HG03565 (cell line): ENCODE data around the gene FALEC.

Experiments
- ATAC-seq: cut with Tn5 transposase; IDR thresholded peaks from one replicate; pipeline ENCODE4 v1.9.1; 2021; ENCODE audit warnings: mild to moderate bottlenecking, moderate library complexity; ENCODE audit not compliant: unreplicated experiment

FALEC gene

DNA sequence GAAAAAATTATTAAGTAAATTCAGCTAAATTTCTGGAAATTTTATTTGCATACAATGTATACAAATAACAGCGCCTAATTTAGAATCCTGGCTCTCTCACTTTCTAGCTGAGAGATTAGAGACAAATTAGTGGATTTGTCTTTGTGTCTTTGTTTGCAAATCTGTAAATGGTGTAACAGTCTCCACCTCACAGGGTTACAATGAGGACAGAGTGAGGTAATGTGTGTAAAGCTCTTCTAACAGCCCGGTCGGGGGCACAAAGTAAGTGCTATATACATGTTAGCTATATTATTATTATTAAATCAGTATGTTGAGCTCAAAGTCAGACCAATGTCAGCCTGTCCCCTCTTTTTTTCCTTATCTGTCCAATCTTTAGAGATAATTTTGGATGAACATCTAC, 28.7 kb downstream of the FALEC start:
- ATAC-seq = no peak

DNA sequence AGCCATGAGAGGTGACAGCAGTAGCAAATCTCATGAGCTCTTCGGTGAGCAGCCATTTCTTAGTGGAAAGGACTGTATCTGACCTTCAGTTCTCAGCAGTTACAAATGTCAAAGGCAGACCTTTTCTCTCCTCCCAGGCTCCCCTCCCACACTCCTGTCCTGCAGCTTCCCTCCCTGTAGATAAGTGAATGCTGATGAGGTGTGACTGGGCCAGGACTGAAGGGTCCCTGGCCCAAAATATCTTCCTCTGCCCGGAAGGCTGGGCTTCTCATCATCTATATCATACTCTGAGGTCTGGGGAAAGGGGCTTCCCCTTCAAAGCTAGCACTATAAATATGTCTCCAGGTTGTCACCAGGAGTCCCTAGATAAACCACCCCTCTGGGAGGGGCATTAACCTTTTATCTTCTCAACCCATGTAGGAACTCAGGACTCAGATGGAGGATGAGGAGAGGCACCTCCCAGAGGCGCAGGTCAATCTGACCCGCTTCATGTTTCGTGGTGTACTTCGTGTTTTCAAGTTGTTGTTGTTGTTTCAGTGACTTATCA, 30.0 kb downstream of the FALEC start:
- ATAC-seq = no peak

DNA sequence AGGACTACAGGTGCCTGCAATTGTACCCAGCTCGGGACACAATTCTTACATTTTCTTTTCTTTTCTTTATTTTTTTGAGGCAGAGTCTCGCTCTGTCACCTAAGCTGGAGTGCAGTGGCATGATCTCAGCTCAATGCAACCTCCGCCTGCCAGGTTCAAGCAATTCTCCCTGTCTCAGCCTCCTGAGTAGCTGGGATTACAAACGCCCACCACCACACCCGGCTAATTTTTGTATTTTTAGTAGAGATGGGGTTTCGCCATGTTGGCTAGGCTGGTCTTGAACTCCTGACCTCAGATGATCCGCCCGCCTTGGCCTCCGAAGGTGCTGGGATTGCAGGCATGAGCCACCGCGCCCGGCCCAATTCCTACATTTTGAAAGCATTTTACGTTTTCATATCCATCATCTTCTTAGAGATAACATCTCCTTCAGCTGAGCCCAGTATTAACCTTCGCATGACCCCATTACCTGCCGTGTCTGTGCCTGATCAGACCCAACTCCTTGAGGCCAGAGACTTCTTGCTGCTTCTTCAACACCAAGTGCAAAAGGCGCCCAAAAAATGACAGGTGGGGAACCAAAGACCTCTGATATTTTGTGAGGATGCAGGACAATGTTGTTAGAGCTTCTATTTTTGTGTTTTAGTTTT, 30.9 kb downstream of the FALEC start:
- no peak for ATAC-seq

DNA sequence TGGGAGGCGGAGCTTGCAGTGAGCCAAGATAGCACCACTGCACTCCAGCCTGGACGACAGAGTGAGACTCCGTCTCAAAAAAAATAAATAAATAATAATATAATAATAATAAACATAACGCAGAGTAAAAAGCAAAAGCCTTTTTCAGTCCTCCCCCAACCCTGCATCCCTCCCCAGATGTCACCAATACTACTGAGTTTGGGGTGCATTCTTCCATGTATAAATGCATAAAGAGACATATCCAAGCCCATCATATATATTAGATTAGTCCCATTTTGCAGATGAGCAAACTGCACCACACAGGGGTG, 32.7 kb downstream of the FALEC start:
- ATAC-seq = no peak

DNA sequence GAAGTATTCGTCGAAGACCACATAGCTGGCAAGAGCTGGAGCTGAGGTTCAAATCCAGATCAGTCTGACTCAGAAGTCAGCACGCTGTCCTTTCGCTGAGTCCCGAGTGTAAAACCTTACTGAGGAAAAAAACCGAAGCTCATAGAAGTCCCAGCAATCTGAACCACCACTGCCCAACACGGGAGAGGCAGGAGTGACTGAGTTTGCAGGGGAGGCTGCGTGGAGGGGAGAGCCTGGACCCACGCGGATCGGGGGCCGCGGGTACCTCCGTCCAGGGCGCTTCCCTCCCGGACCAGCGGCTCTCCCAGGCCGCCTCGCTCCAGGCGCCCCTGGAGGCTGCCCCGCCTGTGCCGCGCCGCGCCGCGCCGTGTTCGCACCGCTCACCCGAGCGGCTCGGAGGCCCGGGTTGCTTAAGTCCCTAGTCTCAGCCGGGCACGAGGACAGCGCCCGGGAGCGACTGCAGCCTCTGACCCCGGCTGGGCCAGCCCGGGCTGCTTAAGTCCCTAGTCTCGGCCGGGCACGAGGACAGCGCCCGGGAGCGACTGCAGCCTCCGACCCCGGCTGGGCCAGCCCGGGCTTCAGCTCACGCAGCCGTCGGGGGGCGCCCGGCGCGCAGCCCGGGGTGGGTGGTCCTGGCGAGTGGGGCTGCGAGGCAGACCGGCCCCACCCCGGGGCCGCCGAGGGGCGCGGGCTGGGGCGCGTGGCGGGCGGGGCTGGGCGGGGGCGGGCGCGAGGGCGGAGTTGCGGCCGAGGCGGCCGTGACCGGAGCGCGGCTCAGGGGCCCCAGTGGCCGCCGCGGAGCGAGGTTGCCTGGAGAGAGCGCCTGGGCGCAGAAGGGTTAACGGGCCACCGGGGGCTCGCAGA, 33.3 kb downstream of the FALEC start, which contains the start of gene ADAMTSL4:
ADAMTSL4 (plus strand) TSS at position 777 of the 864 bp plus-strand sequence. CDS start 2,881 bp downstream, outside the sequence.
- ATAC-seq = no peak

DNA sequence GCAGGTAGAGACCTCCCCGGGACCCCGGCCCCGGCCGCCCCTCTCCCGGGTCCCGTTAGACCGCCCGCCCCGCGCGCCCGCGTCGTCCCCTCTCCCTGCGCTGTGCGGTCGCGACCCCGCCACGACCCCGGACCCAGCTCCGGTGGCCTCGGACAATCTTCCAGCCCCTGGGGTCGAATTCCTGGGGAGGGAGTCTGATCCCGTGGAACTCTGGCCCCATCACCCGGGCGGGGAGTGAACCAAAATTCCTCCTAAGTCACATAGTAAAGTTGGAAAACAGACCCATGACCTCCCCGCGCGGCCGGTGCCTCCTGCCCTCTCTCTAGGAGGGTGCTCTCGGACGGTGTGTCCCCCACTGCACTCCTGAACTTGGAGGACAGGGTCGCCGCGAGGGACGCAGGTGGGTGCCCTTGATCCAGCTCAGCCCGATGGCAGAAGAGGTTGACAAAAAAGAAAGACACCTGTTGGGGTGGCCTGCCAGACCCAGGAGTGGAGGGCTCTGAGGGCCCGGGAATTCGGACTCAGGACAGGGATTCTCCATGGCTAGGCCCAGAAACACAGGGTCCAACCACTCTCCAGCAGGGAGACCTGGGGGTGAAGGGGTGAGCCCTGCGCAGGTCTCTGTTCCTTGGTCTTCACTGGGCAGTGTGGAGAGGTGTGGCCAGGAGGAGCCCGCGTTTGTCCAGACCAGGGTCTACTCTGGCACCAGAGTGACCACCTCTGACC, 34.1 kb downstream of the FALEC start:
- no peak for ATAC-seq

DNA sequence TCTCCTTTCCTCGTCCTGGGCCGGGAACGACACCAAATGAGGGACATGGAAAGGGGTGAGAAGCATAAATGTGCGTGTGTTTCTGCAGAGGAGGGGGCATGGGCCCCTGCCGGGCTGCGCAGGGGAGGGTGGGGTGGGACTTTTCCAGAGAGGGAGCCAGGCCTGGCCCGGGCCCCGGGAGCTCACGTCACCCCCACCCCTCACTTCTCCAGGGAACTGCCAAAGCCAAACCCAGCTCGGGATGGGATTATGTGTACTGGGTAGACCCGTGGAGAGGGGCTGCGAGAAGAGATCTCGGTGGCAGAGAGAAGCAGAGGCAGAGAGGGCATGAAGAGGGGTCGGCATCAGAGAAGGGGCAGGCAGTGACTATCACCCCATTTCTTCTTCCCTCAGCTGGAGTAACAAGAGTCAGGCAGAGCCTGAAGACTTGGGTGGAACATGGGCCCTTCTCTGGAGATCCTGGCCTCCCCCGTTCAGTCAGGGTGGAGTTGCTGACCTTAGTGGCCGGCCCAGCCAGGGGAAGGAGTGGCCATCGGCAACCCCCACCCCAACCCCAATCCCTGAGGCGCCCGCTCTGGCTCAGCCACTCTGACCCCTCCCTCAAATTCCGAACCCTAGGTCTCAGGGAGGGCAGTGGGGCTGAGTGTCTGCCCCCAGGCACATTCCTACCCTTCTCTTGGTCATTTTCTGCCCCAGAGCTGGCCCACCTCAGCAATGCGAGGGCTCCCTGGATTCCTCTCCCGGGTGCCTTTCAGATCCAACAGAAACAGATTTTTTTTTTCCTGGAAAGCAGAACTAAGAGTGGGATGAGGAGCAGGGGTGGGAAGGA, 34.9 kb downstream of the FALEC start:
- ATAC-seq = no peak

DNA sequence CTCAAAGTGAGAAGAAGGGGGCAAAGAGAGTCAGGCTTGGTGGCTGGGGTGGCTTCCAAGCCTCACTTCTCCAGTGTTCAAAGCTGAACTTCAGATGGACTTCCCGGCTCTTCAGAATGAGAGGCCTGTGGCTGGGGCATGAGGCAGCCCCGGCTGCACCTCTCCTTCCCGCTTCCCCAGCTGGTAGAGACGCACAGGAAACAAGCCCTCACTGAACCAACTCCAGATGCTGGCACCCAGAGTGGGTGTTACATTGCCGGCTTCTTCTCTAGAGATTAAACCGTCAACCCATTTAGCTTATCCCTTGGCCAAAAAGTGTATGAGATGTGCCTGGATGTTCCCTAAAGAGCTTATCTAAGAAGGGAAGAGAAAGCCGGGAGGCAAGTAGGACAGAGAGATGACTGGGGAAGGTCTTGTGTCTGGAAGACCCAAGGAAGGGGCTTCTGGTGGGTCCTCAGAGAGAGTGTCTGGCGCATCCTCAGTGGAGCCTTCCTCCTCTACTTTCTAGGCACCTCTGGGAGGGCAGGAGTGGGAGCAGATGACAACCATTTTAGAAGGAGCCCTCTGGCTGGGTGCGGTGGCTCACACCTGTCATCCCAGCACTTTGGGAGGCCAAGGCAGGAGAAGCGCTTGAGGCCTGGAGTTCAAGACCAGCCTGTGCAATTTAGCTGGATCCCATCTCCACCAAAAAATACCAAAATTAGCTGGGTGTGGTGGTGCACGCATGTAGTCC, 35.7 kb downstream of the FALEC start:
- ATAC-seq = no peak

DNA sequence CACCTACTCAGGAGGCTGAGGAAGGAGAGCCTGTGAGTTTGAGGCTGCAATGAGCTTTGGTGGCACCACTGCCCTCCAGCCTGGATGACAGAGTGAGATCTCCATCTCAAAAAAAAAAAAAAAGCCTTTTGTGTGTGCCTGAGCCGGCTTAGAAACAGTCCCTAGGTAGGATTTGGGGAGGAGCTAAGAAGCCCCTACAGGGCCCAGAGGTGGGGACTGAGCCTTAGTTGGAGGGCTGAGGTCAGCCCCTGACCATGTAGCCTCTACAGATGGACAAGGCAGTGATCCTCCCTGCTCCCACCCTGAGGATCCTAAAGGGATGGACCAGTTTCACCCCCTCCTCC, 36.2 kb downstream of the FALEC start:
- no peak for ATAC-seq

DNA sequence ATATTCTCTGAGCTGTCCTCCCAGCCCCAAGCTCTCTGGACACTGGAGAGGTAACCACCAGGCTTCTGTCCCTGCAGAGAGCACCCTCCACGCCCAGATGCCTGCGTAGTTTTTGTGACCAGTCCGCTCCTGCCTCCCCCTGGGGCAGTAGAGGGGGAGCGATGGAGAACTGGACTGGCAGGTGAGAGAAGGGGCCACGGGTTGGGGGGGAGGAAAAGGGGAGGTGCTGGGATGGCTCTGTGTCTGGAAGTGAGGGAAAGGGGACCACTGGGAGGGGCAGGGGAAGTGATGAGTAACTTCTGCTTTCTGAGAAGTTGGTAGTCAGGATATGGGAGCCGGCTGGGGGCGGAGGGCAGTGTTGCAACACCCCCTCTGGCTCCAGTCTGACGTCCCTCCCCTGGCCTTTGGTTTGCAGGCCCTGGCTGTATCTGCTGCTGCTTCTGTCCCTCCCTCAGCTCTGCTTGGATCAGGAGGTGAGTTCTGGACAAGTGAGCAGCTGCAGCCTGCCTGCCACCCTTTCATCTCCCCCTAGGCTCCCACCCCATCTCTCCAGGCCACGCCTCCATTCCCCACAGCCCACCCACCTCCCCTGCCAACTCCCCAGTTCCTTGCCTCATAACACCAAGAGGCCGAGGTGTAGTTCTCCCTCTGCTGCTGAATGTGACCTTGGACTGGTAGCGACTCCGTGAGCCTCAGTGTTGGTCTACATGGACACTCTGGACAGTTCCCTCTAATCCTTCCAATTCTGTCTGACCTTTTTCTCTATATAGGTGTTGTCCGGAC, 36.8 kb downstream of the FALEC start:
- no peak for ATAC-seq

DNA sequence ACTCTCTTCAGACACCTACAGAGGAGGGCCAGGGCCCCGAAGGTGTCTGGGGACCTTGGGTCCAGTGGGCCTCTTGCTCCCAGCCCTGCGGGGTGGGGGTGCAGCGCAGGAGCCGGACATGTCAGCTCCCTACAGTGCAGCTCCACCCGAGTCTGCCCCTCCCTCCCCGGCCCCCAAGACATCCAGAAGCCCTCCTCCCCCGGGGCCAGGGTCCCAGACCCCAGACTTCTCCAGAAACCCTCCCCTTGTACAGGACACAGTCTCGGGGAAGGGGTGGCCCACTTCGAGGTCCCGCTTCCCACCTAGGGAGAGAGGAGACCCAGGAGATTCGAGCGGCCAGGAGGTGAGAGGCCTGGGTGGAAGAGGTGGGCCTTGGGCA, 37.3 kb downstream of the FALEC start:
- ATAC-seq = no peak

DNA sequence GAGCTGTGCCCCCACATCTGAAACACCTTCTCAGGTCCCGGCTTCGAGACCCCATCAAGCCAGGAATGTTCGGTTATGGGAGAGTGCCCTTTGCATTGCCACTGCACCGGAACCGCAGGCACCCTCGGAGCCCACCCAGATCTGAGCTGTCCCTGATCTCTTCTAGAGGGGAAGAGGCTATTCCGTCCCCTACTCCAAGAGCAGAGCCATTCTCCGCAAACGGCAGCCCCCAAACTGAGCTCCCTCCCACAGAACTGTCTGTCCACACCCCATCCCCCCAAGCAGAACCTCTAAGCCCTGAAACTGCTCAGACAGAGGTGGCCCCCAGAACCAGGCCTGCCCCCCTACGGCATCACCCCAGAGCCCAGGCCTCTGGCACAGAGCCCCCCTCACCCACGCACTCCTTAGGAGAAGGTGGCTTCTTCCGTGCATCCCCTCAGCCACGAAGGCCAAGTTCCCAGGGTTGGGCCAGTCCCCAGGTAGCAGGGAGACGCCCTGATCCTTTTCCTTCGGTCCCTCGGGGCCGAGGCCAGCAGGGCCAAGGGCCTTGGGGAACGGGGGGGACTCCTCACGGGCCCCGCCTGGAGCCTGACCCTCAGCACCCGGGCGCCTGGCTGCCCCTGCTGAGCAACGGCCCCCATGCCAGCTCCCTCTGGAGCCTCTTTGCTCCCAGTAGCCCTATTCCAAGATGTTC, 38.0 kb downstream of the FALEC start:
- ATAC-seq = no peak

DNA sequence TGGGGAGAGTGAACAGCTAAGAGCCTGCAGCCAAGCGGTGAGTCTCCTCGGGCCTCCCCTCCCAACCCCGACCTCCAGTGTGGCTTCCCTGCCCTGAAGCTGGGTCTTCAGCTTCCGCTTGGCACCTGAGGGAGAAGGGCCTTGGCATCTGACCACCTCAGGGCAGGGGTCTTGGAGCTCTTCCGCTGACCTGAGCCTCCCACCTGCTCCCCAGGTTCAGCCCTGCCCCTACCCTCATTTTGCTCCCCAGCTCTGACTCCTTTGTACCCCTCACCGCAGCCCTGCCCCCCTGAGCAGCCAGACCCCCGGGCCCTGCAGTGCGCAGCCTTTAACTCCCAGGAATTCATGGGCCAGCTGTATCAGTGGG, 38.5 kb downstream of the FALEC start:
- no peak for ATAC-seq

DNA sequence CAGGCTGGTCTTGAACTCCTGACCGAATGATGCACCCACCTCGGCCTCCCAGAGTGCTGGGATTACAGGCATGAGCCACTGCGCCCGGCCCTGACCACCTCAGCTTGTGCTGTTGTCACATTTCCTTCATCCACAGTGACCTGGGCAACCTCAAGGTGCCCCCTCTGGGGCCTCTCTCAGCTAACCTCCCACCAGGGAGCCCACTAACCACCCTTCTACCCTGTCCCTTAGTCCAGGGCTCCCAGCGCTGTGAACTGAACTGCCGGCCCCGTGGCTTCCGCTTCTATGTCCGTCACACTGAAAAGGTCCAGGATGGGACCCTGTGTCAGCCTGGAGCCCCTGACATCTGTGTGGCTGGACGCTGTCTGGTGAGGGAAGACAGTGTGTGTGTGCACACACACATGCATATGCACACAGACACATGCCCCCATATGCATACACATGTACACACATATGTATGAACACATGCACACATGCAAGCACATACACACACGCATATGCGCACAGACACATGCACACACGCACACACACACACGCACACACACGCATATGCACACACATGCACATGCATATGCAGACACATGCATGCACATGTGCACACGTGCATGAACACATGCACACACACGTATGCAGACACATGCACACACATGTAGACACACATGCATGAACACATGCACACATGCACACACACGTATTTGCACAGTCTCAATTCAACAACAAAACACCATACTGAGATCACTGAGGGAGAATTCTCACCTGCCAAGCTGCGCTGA, 39.8 kb downstream of the FALEC start:
- ATAC-seq = no peak

DNA sequence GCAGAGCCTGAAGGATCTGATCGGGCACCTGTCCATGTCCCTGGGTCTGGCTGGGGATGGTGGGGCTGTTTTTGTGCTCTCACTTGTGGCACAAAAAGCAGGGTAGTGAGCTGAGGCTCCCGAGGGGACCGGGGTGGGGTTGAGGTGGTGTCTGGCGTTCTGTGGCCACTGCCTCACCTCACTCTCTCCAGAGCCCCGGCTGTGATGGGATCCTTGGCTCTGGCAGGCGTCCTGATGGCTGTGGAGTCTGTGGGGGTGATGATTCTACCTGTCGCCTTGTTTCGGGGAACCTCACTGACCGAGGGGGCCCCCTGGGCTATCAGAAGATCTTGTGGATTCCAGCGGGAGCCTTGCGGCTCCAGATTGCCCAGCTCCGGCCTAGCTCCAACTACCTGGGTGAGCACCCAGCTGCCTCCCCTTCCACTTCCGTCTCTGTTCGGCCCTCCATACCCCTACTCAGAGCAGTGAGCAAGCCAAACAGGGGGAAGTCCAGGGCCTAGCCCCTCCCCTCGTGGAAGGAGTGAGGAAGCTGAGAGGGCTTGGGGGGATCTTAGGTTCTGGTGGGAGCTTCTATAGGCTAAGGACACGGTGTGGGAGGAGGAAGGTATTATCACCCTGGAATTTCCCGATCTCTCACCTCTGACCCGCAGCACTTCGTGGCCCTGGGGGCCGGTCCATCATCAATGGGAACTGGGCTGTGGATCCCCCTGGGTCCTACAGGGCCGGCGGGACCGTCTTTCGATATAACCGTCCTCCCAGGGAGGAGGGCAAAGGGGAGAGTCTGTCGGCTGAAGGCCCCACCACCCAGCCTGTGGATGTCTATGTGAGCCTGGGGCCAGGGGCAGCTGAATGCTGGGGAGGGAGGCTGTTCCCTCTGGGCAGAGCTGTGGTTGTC, 40.7 kb downstream of the FALEC start:
- no peak for ATAC-seq

DNA sequence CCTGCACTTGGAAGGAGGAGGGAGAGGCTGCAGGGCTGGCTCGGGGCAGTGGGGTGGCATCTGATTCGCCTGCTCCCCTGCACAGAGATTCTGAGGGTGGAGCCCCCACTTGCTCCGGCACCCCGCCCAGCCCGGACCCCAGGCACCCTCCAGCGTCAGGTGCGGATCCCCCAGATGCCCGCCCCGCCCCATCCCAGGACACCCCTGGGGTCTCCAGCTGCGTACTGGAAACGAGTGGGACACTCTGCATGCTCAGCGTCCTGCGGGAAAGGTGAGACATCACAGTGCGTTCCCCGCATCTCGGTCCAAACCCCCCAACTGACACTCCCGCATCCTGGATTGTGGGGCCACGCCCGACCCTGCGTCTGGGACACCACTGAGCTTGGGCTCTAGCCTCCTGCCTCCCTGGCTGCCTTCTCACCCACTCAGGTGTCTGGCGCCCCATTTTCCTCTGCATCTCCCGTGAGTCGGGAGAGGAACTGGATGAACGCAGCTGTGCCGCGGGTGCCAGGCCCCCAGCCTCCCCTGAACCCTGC, 41.6 kb downstream of the FALEC start:
- no peak for ATAC-seq

DNA sequence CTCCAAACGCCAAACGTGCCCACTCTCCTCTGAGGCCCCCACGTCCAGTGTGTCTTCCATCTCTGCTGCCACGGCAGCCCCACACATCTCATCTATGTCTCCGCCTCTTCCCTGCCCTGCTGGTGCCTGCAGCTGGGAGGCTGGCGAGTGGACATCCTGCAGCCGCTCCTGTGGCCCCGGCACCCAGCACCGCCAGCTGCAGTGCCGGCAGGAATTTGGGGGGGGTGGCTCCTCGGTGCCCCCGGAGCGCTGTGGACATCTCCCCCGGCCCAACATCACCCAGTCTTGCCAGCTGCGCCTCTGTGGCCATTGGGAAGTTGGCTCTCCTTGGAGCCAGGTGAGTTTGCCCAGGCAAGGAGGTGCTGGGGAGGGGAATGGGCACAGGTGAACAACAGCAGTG, 42.3 kb downstream of the FALEC start:
- no peak for ATAC-seq
